DND-41 (cell line): Measurements from ENCODE around the gene CACYBP.
"Not testable (repeated sequence)": the region's sequence is repeated elsewhere in the genome, so short reads cannot be mapped to it uniquely, and the experiment has no call there.

Source experiments
- ATAC-seq: fragments of 200-7000 bp; cut with Tn5 transposase; 3 replicates; pipeline ENCODE4 v1.9.1; 2021; ENCODE audit warnings: low read depth; ENCODE audit not compliant: insufficient read depth
- DNase-seq: peaks from one replicate; pipeline ENCODE4 v3.0.0-alpha.2; 2020
- H2AFZ ChIP-seq: 2 replicates; pipeline ENCODE4 v1.6.0; 2012; ENCODE audit warnings: low read depth, low read length
- H3K27ac ChIP-seq: 2 replicates; pipeline ENCODE4 v1.5.1; 2012; ENCODE audit warnings: low read length, inconsistent platforms
- H3K27me3 ChIP-seq: fragments of 200-600 bp; sonication (generic); 2 replicates; pipeline ENCODE4 v1.6.0; 2012; ENCODE audit warnings: low read length, mild to moderate bottlenecking, inconsistent platforms; ENCODE audit not compliant: insufficient read depth, poor library complexity
- H3K36me3 ChIP-seq: 2 replicates; pipeline ENCODE4 v1.5.1; 2012; ENCODE audit warnings: low read length, inconsistent platforms; ENCODE audit not compliant: insufficient read depth
- H3K4me1 ChIP-seq: 2 replicates; pipeline ENCODE4 v1.5.1; 2012; ENCODE audit warnings: mild to moderate bottlenecking, low read length; ENCODE audit not compliant: insufficient read depth
- H3K4me2 ChIP-seq: 2 replicates; pipeline ENCODE4 v1.6.0; 2012; ENCODE audit warnings: mild to moderate bottlenecking, moderate library complexity, low read length, inconsistent platforms; ENCODE audit not compliant: insufficient read depth
- H3K4me3 ChIP-seq, 2 experiments: fragments of 200-600 bp in 1 of 2; shearing (Covaris generic) in 1 of 2; 2 replicates each; pipeline ENCODE4 v1.5.1; 2012 to 2016; ENCODE audit warnings: inconsistent platforms in 2 of 2, low read length in 2 of 2, mild to moderate bottlenecking in 2 of 2, low read depth in 1 of 2, moderate library complexity in 1 of 2
- H3K79me2 ChIP-seq: 2 replicates; pipeline ENCODE4 v1.6.0; 2012; ENCODE audit warnings: low read length, inconsistent platforms; ENCODE audit not compliant: insufficient read depth
- H3K9ac ChIP-seq: 2 replicates; pipeline ENCODE4 v1.6.0; 2012; ENCODE audit warnings: low read depth, mild to moderate bottlenecking, inconsistent platforms, low read length, moderate library complexity
- H3K9me3 ChIP-seq: 2 replicates; pipeline ENCODE4 v1.5.1; 2012; ENCODE audit warnings: low read length, moderate library complexity, mild to moderate bottlenecking, inconsistent platforms; ENCODE audit not compliant: insufficient read depth, severe bottlenecking
- H4K20me1 ChIP-seq: 2 replicates; pipeline ENCODE4 v1.6.0; 2012; ENCODE audit warnings: low read length; ENCODE audit not compliant: insufficient read depth
- CTCF ChIP-seq: IDR thresholded peaks from 2 replicates; pipeline ENCODE4 v1.5.1; 2012; ENCODE audit warnings: borderline replicate concordance, low read length, moderate library complexity, mild to moderate bottlenecking; ENCODE audit not compliant: poor library complexity, severe bottlenecking; ENCODE audit errors: extremely low read depth
- EZH2 ChIP-seq: IDR thresholded peaks from 3 replicates; pipeline ENCODE4 v1.6.1; 2012; ENCODE audit warnings: borderline replicate concordance, low read depth, mild to moderate bottlenecking, moderate library complexity, low read length, inconsistent platforms; ENCODE audit not compliant: severe bottlenecking

Gene CACYBP

GRCh38 chr1:175040324-175040879 is 40.7 kb downstream of the CACYBP start:
- Histone ChIP-seq H3K79me2 (no peaks in the 10 kb centered on the region), H3K36me3 (no peaks in the 10 kb centered on the region), H3K27me3 (no peaks in the 10 kb centered on the region), H3K9ac (no peak overlapping the region), H3K9me3 (no peaks in the 10 kb centered on the region), H3K4me2 (no peak overlapping the region), H4K20me1 (no peaks in the 10 kb centered on the region), H3K4me1 (no peaks in the 10 kb centered on the region), H3K4me3 (no peak overlapping the region), H3K27ac (no peak overlapping the region), H2AFZ (no peak overlapping the region)
- no peak for DNase-seq
- no peak for ATAC-seq
- TF ChIP-seq CTCF (no peak), EZH2 (no peak)

- no peaks in the 10 kb centered on the region for H3K79me2 ChIP-seq
- no peaks in the 10 kb centered on the region for H3K9me3 ChIP-seq
- no peaks in the 10 kb centered on the region for H3K36me3 ChIP-seq
- H2AFZ ChIP-seq: no peak overlapping the region
- H3K9ac ChIP-seq: no peak overlapping the region
- no peaks in the 10 kb centered on the region for H3K27me3 ChIP-seq
- H3K4me3 ChIP-seq: no peak overlapping the region
- H4K20me1 ChIP-seq: no peaks in the 10 kb centered on the region
- no peak overlapping the region for H3K27ac ChIP-seq
- H3K4me2 ChIP-seq: no peak overlapping the region
- ATAC-seq: no peak
- no peak for DNase-seq
- no peaks in the 10 kb centered on the region for H3K4me1 ChIP-seq
- TF ChIP-seq CTCF (no peak), EZH2 (no peak)
These were observed 42.9 kb downstream of the CACYBP start for GRCh38 chr1:175042650-175043049.

- Histone ChIP-seq H3K9ac (no peak overlapping the region), H2AFZ (no peak overlapping the region), H3K36me3 (no peaks in the 10 kb centered on the region), H3K9me3 (no peaks in the 10 kb centered on the region), H3K27me3 (no peaks in the 10 kb centered on the region), H3K79me2 (no peaks in the 10 kb centered on the region), H4K20me1 (no peaks in the 10 kb centered on the region), H3K4me3 (no peak overlapping the region), H3K4me2 (no peak overlapping the region), H3K27ac (no peak overlapping the region), H3K4me1 (no peaks in the 10 kb centered on the region)
- no peak for DNase-seq
- ATAC-seq: no peak
- no peak for TF ChIP-seq CTCF
- no peak for TF ChIP-seq EZH2
These were observed 44.1 kb downstream of the CACYBP start for GRCh38 chr1:175043824-175044223.

- H3K79me2 ChIP-seq, H3K27ac ChIP-seq, DNase-seq, H3K36me3 ChIP-seq, H3K9me3 ChIP-seq, H2AFZ ChIP-seq, ATAC-seq, H3K4me2 ChIP-seq, H4K20me1 ChIP-seq, H3K27me3 ChIP-seq, H3K4me3 ChIP-seq, H3K9ac ChIP-seq, H3K4me1 ChIP-seq: not testable (repeated sequence)
These were observed 44.8 kb downstream of the CACYBP start for GRCh38 chr1:175044591-175044990.
